NAMALWA (cell line): ENCODE measurements around the gene MLH3.
"Not testable (repeated sequence)": the region's sequence is repeated elsewhere in the genome, so short reads cannot be mapped to it uniquely, and the experiment has no call there.

Experiments used
- DNase-seq: peaks from one replicate; pipeline ENCODE4 v3.0.0-alpha.2; 2015; ENCODE audit warnings: low spot score

MLH3 gene

DNA sequence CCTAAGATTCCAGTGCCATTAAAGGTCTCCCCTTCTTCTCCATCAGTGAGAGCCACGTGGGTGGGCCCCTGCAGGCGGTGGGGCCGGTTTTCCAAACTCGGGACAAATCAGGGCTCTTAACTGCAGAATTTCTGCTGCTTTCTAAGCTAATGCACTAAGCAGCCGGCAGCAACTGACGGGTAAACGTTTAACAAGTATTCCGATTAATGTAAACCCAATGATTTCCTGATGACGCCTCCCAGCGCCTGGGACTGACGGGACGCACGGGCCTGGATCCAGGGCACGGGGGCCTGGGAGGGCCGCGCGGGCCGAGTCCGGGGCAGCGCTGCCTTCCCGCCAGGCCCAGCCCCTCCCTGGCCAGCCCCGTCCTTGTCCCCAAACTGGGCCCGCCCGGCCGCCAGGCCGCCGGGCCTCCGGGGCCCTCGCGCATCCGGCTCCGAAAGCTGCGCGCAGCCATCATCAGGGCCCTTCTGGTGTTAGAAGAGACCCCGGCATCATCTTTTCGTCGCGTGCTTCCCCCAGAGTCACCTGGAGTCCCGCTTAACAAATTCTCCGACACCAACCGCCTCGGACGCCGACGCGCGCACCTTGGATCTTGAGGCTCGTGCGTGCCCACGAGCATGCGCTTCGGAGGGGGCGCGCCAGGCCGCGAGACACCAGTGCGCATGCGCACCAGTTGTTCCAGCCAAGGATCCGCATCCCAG is at the start of gene MLH3:
MLH3 (minus strand) TSS at position 616 of the 704 bp plus-strand sequence. CDS start 1,812 bp downstream, outside the sequence.
- DNase-seq, result peak; percentile 70

DNA sequence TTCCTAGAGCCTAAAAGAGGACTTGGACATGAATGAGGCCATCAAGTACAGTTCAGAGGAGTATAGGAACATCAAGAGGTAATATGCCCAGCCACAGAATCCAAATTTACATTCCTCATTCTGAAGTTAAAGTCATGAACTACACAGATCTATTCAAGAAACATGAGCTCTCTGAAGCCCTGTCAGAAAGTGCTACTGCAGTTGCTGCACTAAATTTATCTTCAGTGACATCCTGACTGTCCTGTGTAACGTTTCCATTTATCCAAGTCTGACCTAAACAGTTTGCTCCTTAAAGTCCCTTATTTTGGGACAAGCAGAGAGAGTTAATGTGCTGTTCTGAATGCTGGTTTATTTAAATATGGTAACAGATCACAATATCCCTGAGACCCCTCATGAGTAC is 47.4 kb upstream of the MLH3 start:
- no peak for DNase-seq

- DNase-seq, result no peak
Observed at GRCh38 chr14:75098212-75098611, 46.9 kb upstream of the MLH3 start.

GRCh38 chr14:75096959-75097358 is 45.7 kb upstream of the MLH3 start:
- DNase-seq, result no peak

DNA sequence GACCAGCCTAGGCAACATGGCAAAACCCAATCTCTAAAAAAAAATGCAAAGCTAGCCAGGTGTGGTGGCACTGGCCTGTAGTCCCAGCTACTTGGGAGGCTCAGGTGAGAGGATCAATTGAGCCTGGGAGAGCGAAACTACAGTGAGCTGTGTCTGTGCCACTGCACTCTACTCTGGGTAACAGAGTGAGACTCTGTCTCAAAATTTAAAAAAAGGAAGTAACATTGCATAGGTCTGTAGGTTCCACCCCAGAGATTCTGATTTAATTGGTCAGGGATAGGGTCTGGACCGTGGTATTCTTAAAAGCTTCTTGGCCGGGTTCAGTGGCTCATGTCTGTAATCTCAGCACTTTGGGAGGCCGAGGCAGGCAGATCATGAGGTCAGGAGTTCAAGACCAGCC is 44.4 kb upstream of the MLH3 start:
- DNase-seq, result no peak

DNA sequence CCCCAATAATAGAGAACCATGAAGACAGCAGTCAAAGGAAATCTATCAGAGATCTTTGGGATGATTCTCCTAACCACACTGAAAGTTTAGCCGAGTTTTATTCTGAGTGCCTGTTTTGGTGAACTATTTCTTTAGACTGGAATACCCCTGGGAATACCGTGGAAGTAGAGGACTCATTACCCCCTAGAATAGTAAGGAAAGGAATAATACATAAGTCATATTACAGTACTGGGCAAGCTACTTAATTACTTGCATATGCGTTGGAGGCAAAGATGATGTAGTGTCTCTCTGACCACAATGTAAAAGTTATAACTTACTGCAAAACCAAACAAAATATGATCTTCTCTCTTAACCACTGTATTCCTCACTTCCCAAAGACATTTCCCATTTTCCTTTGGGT is 43.6 kb upstream of the MLH3 start:
- DNase-seq, result no peak

DNA sequence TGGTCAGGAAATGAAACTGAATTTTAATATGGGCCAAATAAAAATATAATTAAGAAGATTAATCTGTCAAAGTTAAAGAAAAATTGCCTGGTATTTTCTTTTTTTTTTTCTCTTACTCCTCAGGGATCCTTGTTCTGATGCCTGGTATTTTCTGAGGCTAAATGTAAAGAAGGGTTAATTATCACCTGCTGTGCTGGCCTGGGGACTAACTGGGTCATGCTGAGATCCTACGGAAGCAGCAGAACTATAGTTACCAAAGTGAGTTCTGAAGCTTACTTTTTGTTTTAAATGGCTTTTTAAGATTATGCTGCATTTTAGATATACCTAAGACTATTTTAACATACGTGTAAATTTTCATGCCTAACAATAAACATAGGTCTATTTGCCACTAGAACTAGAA is 41.4 kb upstream of the MLH3 start:
- no peak for DNase-seq

DNA sequence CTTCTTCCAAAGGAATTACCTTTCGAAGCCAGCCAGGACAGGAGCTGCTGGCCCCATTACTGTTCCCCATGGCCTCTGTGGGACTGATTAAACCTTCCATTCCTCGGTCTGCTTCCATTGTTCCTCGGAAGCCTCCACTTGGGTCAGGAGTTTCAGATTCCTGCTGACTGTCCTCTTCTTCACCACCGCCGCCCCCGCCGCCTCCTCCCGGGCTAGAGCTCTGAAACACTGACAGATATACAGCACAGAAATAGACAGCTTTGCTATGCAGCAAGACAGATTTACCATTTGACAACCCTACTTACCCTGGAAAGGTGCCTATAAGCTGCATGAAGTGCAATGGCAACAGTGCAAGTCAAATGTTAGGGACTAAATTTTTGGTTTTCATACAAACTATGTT is 40.0 kb upstream of the MLH3 start:
- no peak for DNase-seq

- DNase-seq, result no peak
Observed at GRCh38 chr14:75090353-75090752, 39.1 kb upstream of the MLH3 start.

GRCh38 chr14:75088566-75089373 is 37.5 kb upstream of the MLH3 start:
- DNase-seq, result peak; percentile 46

GRCh38 chr14:75088153-75088552 is 36.9 kb upstream of the MLH3 start:
- DNase-seq, result no peak

- DNase-seq, result no peak
Observed at GRCh38 chr14:75084513-75084912, 33.2 kb upstream of the MLH3 start.

DNA sequence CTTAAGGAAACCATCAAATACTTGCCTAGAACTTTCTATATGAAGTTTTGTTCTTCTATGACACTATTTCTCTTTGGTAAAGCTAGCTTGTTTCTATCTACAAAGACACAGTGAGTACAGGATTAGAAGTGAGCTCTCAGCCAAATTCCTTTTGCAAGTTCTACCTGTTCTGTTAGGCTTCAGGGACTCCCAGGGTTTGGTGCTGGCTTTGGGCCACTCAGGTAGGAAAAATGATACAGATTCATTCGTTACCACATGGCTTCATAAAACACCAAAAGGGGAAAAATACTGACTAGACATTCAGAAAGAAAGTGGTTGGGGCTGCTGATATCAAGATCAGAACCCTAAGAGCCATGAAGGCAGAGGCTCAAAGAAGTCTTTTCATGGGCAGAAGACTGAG is 32.0 kb upstream of the MLH3 start:
- no peak for DNase-seq

GRCh38 chr14:75081660-75082229 is 30.5 kb upstream of the MLH3 start:
- no peak for DNase-seq

DNA sequence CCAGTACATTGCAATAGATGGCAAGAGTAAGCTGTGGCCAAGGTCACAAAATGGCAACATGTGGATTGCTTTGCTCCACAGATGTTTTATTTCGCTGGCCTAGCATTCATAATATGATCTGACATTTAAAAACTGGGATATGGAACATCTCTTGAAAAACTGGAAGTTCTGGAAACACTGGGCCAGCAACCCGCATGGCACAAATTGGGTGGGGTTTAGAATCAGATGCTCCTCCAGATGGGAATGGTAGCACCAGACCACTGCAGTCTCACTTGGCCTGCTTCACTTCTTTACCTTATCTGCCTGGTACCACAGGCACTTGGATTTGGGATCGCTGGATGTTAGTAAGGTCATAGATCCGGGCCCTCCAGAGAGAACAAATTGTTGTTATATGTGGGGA is 28.3 kb upstream of the MLH3 start:
- DNase-seq, result no peak

GRCh38 chr14:75077794-75078193 is 26.5 kb upstream of the MLH3 start:
- no peak for DNase-seq

DNA sequence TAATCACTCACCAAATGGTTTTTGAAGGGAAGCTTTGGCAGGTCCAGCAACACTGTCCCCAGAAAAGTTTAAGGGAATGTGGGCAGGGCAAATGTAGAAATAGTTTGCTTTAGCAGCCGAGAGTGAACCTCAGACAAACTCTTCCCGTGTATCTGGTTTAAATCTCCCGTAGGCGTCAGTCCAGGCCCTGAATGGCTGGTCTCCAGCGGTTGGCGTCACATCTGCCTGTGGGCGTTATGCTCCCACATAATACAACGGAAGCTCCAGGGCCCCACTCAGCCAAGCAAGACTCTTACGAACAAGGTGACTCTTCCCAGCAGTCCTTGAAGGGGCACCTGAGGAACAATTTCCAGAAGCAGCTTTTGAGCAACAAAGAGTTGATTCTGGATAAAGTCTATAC is 19.1 kb upstream of the MLH3 start:
- DNase-seq, result no peak

DNA sequence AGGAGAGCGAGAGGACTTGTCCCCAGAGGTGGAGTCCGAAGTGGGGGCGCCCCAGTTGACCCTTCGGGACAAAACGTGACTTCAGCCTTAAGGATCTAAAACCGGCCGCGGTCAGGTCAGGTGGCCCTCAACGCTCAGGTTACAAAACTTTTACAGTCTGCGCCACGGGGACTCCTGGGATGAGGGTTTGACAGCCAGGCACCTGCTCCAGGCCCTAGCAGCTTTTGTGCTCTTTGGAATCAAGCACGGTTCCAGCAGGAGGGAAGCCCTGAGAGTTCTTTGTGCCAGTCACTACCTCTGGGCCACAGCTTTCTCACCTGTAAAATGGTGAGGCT is 18.5 kb upstream of the MLH3 start:
- no peak for DNase-seq

GRCh38 chr14:75069121-75069810 is 18.0 kb upstream of the MLH3 start, which contains the start of gene ZC2HC1C:
TSS of gene ZC2HC1C (plus strand) at chr14:75069641. CDS start at chr14:75070574, 933 bp downstream.
- peak; percentile 69 for DNase-seq

GRCh38 chr14:75068294-75069120 is 17.2 kb upstream of the MLH3 start:
- no peak for DNase-seq

DNA sequence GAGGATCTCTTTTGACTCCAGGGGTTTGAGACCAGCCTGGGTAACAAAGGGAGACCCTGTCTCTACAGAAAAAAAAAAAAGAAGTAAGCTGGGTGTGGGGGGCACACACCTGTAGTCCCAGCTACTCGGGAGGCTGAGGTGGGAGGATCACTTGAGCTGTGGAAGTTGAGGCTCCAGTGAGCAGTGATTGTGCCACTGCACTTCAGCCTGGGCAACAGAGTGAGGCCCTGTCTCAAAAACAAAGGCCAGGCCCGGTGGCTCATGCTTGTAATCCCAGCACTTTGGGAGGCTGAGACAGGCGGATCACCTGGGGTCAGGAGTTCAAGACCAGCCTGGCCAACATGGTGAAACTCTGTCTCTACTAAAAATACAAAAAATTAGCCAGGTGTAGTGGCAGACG is 16.5 kb upstream of the MLH3 start:
- not testable (repeated sequence) for DNase-seq

DNA sequence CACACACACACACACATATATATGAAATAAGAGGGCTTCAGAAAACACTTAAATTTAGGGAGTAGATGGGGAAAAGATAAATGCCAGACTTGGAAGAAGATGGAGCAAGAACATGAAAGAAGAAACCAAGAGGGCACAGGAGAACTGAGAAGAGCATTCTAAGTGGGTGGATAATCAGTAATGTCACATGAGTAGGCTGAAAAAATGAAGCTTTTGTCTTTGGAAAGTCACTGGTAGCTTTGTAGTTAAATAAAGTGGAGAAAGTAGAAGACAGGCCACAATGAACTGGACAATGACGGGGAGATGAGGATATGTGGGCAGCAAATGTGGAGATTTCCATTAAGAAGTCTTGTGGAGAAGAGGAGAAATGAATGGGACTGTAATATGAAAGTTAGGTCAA is 15.9 kb upstream of the MLH3 start:
- no peak for DNase-seq
